HEK293 (cell line): ENCODE measurements around the gene TEX261.

Experiments used
- KLF10 ChIP-seq: fragments of 450-650 bp; IDR thresholded peaks from 2 replicates; pipeline ENCODE4 v1.5.1; 2018; ENCODE audit warnings: missing biosample characterization, mild to moderate bottlenecking, missing genetic modification characterization
- REST ChIP-seq: fragments of 450-650 bp; formaldehyde crosslinking; IDR thresholded peaks from 2 replicates; pipeline ENCODE4 v1.5.1; 2016; ENCODE audit warnings: missing biosample characterization, missing genetic modification characterization
- YY1 ChIP-seq: fragments of 450-650 bp; formaldehyde crosslinking; IDR thresholded peaks from 2 replicates; pipeline ENCODE4 v1.5.1; 2018; ENCODE audit warnings: missing biosample characterization, missing genetic modification characterization
- ZNF140 ChIP-seq: fragments of 450-650 bp; formaldehyde crosslinking; IDR thresholded peaks from 2 replicates; pipeline ENCODE4 v1.5.1; 2016; ENCODE audit warnings: missing biosample characterization, missing genetic modification characterization
- ZNF311 ChIP-seq: fragments of 450-650 bp; formaldehyde crosslinking; IDR thresholded peaks from 2 replicates; pipeline ENCODE4 v1.5.1; 2017; ENCODE audit warnings: missing biosample characterization, missing genetic modification characterization, borderline replicate concordance
- ZNF354C ChIP-seq: fragments of 450-650 bp; formaldehyde crosslinking; IDR thresholded peaks from 2 replicates; pipeline ENCODE4 v1.5.1; 2016; ENCODE audit warnings: missing biosample characterization, missing genetic modification characterization, low read depth, borderline replicate concordance
- ZNF660 ChIP-seq: fragments of 450-650 bp; IDR thresholded peaks from 2 replicates; pipeline ENCODE4 v1.5.1; 2018; ENCODE audit warnings: missing biosample characterization, mild to moderate bottlenecking, missing genetic modification characterization
- ZNF664 ChIP-seq: fragments of 450-650 bp; formaldehyde crosslinking; IDR thresholded peaks from 2 replicates; pipeline ENCODE4 v1.5.1; 2016; ENCODE audit warnings: missing biosample characterization, missing genetic modification characterization
- TF ChIP-seq, protein P1 (sequence below): fragments of 450-650 bp; formaldehyde crosslinking; IDR thresholded peaks from 2 replicates; pipeline ENCODE4 v1.5.1; 2016; ENCODE audit warnings: missing biosample characterization, missing genetic modification characterization
- TF ChIP-seq, protein P2 (sequence below): fragments of 450-650 bp; formaldehyde crosslinking; IDR thresholded peaks from 2 replicates; pipeline ENCODE4 v1.5.1; 2016; ENCODE audit warnings: missing biosample characterization, missing genetic modification characterization

DNA sequence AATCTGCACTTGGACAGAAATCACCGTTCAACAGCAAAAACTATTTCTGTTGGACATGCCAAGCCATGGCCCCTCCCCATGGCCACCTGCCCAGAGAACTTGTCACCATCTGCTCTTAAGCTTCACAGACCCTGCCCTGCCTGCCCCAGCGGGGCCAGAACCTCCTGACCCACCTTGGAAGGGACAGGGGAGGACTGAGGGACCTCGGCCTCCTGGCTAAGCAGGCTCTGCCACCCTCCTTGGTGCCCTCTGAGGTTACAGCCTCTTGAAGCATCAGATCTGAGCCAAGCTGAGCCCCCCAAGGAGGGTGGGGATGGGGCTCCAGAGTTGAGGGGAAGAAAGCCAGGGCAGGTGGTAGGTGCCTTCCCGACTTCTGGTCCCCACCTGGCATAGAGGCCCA lies 6.5 kb downstream of the TEX261 start:
- TF ChIP-seq, protein P1, sequence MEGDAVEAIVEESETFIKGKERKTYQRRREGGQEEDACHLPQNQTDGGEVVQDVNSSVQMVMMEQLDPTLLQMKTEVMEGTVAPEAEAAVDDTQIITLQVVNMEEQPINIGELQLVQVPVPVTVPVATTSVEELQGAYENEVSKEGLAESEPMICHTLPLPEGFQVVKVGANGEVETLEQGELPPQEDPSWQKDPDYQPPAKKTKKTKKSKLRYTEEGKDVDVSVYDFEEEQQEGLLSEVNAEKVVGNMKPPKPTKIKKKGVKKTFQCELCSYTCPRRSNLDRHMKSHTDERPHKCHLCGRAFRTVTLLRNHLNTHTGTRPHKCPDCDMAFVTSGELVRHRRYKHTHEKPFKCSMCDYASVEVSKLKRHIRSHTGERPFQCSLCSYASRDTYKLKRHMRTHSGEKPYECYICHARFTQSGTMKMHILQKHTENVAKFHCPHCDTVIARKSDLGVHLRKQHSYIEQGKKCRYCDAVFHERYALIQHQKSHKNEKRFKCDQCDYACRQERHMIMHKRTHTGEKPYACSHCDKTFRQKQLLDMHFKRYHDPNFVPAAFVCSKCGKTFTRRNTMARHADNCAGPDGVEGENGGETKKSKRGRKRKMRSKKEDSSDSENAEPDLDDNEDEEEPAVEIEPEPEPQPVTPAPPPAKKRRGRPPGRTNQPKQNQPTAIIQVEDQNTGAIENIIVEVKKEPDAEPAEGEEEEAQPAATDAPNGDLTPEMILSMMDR, result no peak
- no peak for TF ChIP-seq ZNF354C (tag by site-specific recombination)
- TF ChIP-seq ZNF311 (tag by site-specific recombination), result no peak
- no peak for TF ChIP-seq KLF10 (tag by site-specific recombination)
- no peak for TF ChIP-seq REST (tag by site-specific recombination)
- no peak for TF ChIP-seq ZNF664 (tag by site-specific recombination)
- TF ChIP-seq ZNF660 (tag by site-specific recombination), result no peak
- no peak for TF ChIP-seq ZNF140 (tag by site-specific recombination)
- TF ChIP-seq YY1 (tag by site-specific recombination), result no peak
- TF ChIP-seq, protein P2, sequence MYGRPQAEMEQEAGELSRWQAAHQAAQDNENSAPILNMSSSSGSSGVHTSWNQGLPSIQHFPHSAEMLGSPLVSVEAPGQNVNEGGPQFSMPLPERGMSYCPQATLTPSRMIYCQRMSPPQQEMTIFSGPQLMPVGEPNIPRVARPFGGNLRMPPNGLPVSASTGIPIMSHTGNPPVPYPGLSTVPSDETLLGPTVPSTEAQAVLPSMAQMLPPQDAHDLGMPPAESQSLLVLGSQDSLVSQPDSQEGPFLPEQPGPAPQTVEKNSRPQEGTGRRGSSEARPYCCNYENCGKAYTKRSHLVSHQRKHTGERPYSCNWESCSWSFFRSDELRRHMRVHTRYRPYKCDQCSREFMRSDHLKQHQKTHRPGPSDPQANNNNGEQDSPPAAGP (tag by site-specific recombination), result no peak
